T-helper 2 cell treated with Interferon-gamma antibody and Interleukin-4, amounts not matched to agents 5 μg/mL and 100 μg/mL, for 36 hours (primary cell): ENCODE data around the gene LRRN4CL.
A peak's percentile ranks its signal among the peaks of the same experiment; 100 is the strongest.

Experiments used
- DNase-seq: peaks from one replicate; pipeline ENCODE4 v3.0.0; 2021; ENCODE audit warnings: low spot score
- H3K27ac Mint-ChIP-seq: one replicate; pipeline ENCODE4 v1.8.0; 2021; ENCODE audit warnings: mild to moderate bottlenecking, mixed read lengths
- H3K27me3 Mint-ChIP-seq: one replicate; pipeline ENCODE4 v1.8.0; 2021; ENCODE audit warnings: low read depth, mixed read lengths
- H3K36me3 Mint-ChIP-seq: one replicate; pipeline ENCODE4 v1.8.0; 2021; ENCODE audit warnings: low read depth, mixed read lengths
- H3K4me1 Mint-ChIP-seq: one replicate; pipeline ENCODE4 v1.8.0; 2021; ENCODE audit warnings: low read depth, mixed read lengths
- H3K4me3 Mint-ChIP-seq: one replicate; pipeline ENCODE4 v1.8.0; 2022; ENCODE audit warnings: mild to moderate bottlenecking, moderate library complexity, mixed read lengths
- H3K9me3 Mint-ChIP-seq: one replicate; pipeline ENCODE4 v1.8.0; 2021; ENCODE audit warnings: mixed read lengths

The LRRN4CL gene

GRCh38 chr11:62716816-62717215 lies 27.5 kb upstream of the LRRN4CL start:
- H3K4me1 Mint-ChIP-seq, result peaks cover 56% of the 10 kb centered on the region
- DNase-seq, result no peak
- H3K27ac Mint-ChIP-seq, result no peak overlapping the region
- H3K27me3 Mint-ChIP-seq, result no peaks in the 10 kb centered on the region
- peaks cover 86% of the 10 kb centered on the region for H3K36me3 Mint-ChIP-seq
- H3K4me3 Mint-ChIP-seq, result no peak overlapping the region
- H3K9me3 Mint-ChIP-seq, result no peaks in the 10 kb centered on the region

GRCh38 chr11:62716206-62716605 lies 26.9 kb upstream of the LRRN4CL start:
- H3K27me3 Mint-ChIP-seq, result no peaks in the 10 kb centered on the region
- peaks cover 83% of the 10 kb centered on the region for H3K36me3 Mint-ChIP-seq
- H3K9me3 Mint-ChIP-seq, result no peaks in the 10 kb centered on the region
- DNase-seq, result no peak
- H3K27ac Mint-ChIP-seq, result peak overlapping the region; percentile 17
- H3K4me1 Mint-ChIP-seq, result peaks cover 50% of the 10 kb centered on the region
- H3K4me3 Mint-ChIP-seq, result no peak overlapping the region

- peak overlapping the region; percentile 63 for H3K27ac Mint-ChIP-seq
- peaks cover 83% of the 10 kb centered on the region for H3K36me3 Mint-ChIP-seq
- H3K4me3 Mint-ChIP-seq, result peak overlapping the region; percentile 17
- no peaks in the 10 kb centered on the region for H3K9me3 Mint-ChIP-seq
- peaks cover 50% of the 10 kb centered on the region for H3K4me1 Mint-ChIP-seq
- no peak for DNase-seq
- H3K27me3 Mint-ChIP-seq, result no peaks in the 10 kb centered on the region
Measured at GRCh38 chr11:62715150-62716130, 26.1 kb upstream of the LRRN4CL start.

- H3K36me3 Mint-ChIP-seq, result peaks cover 74% of the 10 kb centered on the region
- H3K27ac Mint-ChIP-seq, result peak overlapping the region; percentile 93
Measured at GRCh38 chr11:62713343-62713742, 24.0 kb upstream of the LRRN4CL start.

GRCh38 chr11:62712861-62713260 lies 23.5 kb upstream of the LRRN4CL start:
- no peaks in the 10 kb centered on the region for H3K9me3 Mint-ChIP-seq
- H3K36me3 Mint-ChIP-seq, result peaks cover 69% of the 10 kb centered on the region
- peak overlapping the region; percentile 93 for H3K27ac Mint-ChIP-seq
- no peaks in the 10 kb centered on the region for H3K27me3 Mint-ChIP-seq
- H3K4me3 Mint-ChIP-seq, result peak overlapping the region; percentile 74
- peaks cover 55% of the 10 kb centered on the region for H3K4me1 Mint-ChIP-seq
- no peak for DNase-seq

More at GRCh38 chr11:62713343-62713742, 24.0 kb upstream of the LRRN4CL start:
- Mint-ChIP-seq H3K27me3 (no peaks in the 10 kb centered on the region), H3K4me1 (peaks cover 57% of the 10 kb centered on the region), H3K4me3 (peak overlapping the region; percentile 74), H3K9me3 (no peaks in the 10 kb centered on the region)
- DNase-seq, result no peak

- DNase-seq, result no peak
- H3K9me3 Mint-ChIP-seq, result no peaks in the 10 kb centered on the region
- H3K27ac Mint-ChIP-seq, result peak overlapping the region; percentile 93
- H3K4me1 Mint-ChIP-seq, result peaks cover 57% of the 10 kb centered on the region
- H3K27me3 Mint-ChIP-seq, result no peaks in the 10 kb centered on the region
- peaks cover 64% of the 10 kb centered on the region for H3K36me3 Mint-ChIP-seq
- H3K4me3 Mint-ChIP-seq, result peak overlapping the region; percentile 74
Measured at GRCh38 chr11:62712276-62712812, 23.0 kb upstream of the LRRN4CL start.

GRCh38 chr11:62710001-62710345 lies 20.6 kb upstream of the LRRN4CL start:
- peak; percentile 25 for DNase-seq
- H3K9me3 Mint-ChIP-seq, result no peaks in the 10 kb centered on the region
- H3K4me3 Mint-ChIP-seq, result peak overlapping the region; percentile 95
- peaks cover 45% of the 10 kb centered on the region for H3K36me3 Mint-ChIP-seq
- H3K27ac Mint-ChIP-seq, result peak overlapping the region; percentile 96
- peaks cover 65% of the 10 kb centered on the region for H3K4me1 Mint-ChIP-seq
- no peaks in the 10 kb centered on the region for H3K27me3 Mint-ChIP-seq

GRCh38 chr11:62709247-62710000 lies 20.1 kb upstream of the LRRN4CL start:
- peak; percentile 95 for DNase-seq
- H3K27me3 Mint-ChIP-seq, result no peaks in the 10 kb centered on the region
- H3K36me3 Mint-ChIP-seq, result peaks cover 43% of the 10 kb centered on the region
- H3K9me3 Mint-ChIP-seq, result no peaks in the 10 kb centered on the region
- peak overlapping the region; percentile 96 for H3K27ac Mint-ChIP-seq
- peak overlapping the region; percentile 95 for H3K4me3 Mint-ChIP-seq
- peaks cover 60% of the 10 kb centered on the region for H3K4me1 Mint-ChIP-seq

GRCh38 chr11:62708793-62709192 lies 19.5 kb upstream of the LRRN4CL start:
- H3K4me3 Mint-ChIP-seq, result peak overlapping the region; percentile 95
- H3K27ac Mint-ChIP-seq, result peak overlapping the region; percentile 96
- peaks cover 56% of the 10 kb centered on the region for H3K4me1 Mint-ChIP-seq
- DNase-seq, result peak; percentile 38
- H3K36me3 Mint-ChIP-seq, result peaks cover 38% of the 10 kb centered on the region
- H3K9me3 Mint-ChIP-seq, result no peaks in the 10 kb centered on the region
- no peaks in the 10 kb centered on the region for H3K27me3 Mint-ChIP-seq

- no peaks in the 10 kb centered on the region for H3K9me3 Mint-ChIP-seq
- H3K27me3 Mint-ChIP-seq, result no peaks in the 10 kb centered on the region
- no peak for DNase-seq
- H3K4me1 Mint-ChIP-seq, result peaks cover 52% of the 10 kb centered on the region
- peak overlapping the region; percentile 95 for H3K4me3 Mint-ChIP-seq
- peaks cover 34% of the 10 kb centered on the region for H3K36me3 Mint-ChIP-seq
- peak overlapping the region; percentile 96 for H3K27ac Mint-ChIP-seq
Measured at GRCh38 chr11:62708392-62708791, 19.1 kb upstream of the LRRN4CL start.

- H3K9me3 Mint-ChIP-seq, result no peaks in the 10 kb centered on the region
- no peaks in the 10 kb centered on the region for H3K27me3 Mint-ChIP-seq
- H3K27ac Mint-ChIP-seq, result peak within 1 kb of the TSS; percentile 96
- H3K4me3 Mint-ChIP-seq, result peak within 1 kb of the TSS; percentile 95
- peaks cover 27% of the 10 kb centered on the region for H3K36me3 Mint-ChIP-seq
- peaks cover 42% of the 10 kb centered on the region for H3K4me1 Mint-ChIP-seq
- no peak for DNase-seq
Measured at GRCh38 chr11:62707277-62707861, 18.0 kb upstream of the LRRN4CL start, which contains the start of the genes BSCL2 and GNG3. Gene BSCL2, minus strand, starts transcription at chr11:62707424. Its CDS starts 229 bp downstream, at chr11:62707195. Gene GNG3, plus strand, starts transcription at chr11:62707676. Its CDS starts 620 bp downstream, at chr11:62708296.

- peaks cover 26% of the 10 kb centered on the region for H3K36me3 Mint-ChIP-seq
- H3K27ac Mint-ChIP-seq, result peak overlapping the region; percentile 38
- H3K27me3 Mint-ChIP-seq, result no peaks in the 10 kb centered on the region
- H3K4me1 Mint-ChIP-seq, result peaks cover 38% of the 10 kb centered on the region
- DNase-seq, result no peak
- no peaks in the 10 kb centered on the region for H3K9me3 Mint-ChIP-seq
- H3K4me3 Mint-ChIP-seq, result peak overlapping the region; percentile 41
Measured at GRCh38 chr11:62706850-62707247, 17.5 kb upstream of the LRRN4CL start.
